GM21717 (cell line): ENCODE data around the gene FAM151B.

ENCODE experiments used
- ATAC-seq: cut with Tn5 transposase; IDR thresholded peaks from one replicate; pipeline ENCODE4 v1.9.1; 2021; ENCODE audit warnings: mild to moderate bottlenecking, moderate library complexity; ENCODE audit not compliant: unreplicated experiment

The FAM151B gene

GRCh38 chr5:80584770-80585169 is 96.9 kb downstream of the FAM151B start:
- no peak for ATAC-seq

GRCh38 chr5:80588858-80589540 is 101.1 kb downstream of the FAM151B start:
- ATAC-seq: no peak

GRCh38 chr5:80590766-80591165 is 102.9 kb downstream of the FAM151B start:
- ATAC-seq: no peak

GRCh38 chr5:80591352-80591751 is 103.5 kb downstream of the FAM151B start:
- ATAC-seq: no peak

- no peak for ATAC-seq
Observed at GRCh38 chr5:80592105-80592504, 104.2 kb downstream of the FAM151B start.
